B cell (primary cell): Measurements from ENCODE around the gene SIK3. TPM values are rescaled to one million over a fixed set of nuclear protein-coding genes. Genes with fewer than 3 reads are reported as not detected.

Experiments
- ATAC-seq: fragments of 200-7000 bp; cut with Tn5 transposase; one replicate; pipeline ENCODE4 v1.10.0; 2021; ENCODE audit warnings: low read depth, mild to moderate bottlenecking, moderate number of reproducible peaks, moderate library complexity
- CTCF ChIA-PET: fragments of 350-600 bp; sonication (Branson Sonifier 250); formaldehyde crosslinking; loops from one replicate; lab custom pipeline; 2021; ENCODE audit warnings: antibody characterized with exemption, inconsistent platforms; lab: Charles Lee
- POLR2A ChIA-PET: fragments of 350-600 bp; sonication (Branson Sonifier 250); formaldehyde crosslinking; loops from one replicate; lab custom pipeline; 2021; ENCODE audit warnings: antibody characterized with exemption; lab: Charles Lee
- DNase-seq: peaks from one replicate; pipeline ENCODE4 v3.0.0; 2013
- H2AFZ ChIP-seq: 2 replicates; pipeline ENCODE4 v1.6.1; 2012; ENCODE audit warnings: mild to moderate bottlenecking, low read depth, low read length; ENCODE audit not compliant: insufficient read depth, poor library complexity, severe bottlenecking
- H3K27ac ChIP-seq, 2 donors: 1 replicate in 1 of 2; 2 replicates in 1 of 2; pipeline ENCODE4 v1.5.1; 2012 to 2013; ENCODE audit warnings: low read length in 2 of 2, mild to moderate bottlenecking in 2 of 2, moderate library complexity in 1 of 2
- H3K27me3 ChIP-seq, 4 experiments: fragments of 200-600 bp in 1 of 4; sonication (generic) in 1 of 4; replicated peaks in 1 of 4; 1 replicate in 2 of 4; 2 replicates in 2 of 4; pipeline versions ENCODE4 v1.6.1 to v1.7.0; 2013 to 2016; ENCODE audit warnings: low read length in 3 of 4, mild to moderate bottlenecking in 2 of 4, mixed read lengths in 1 of 4, moderate library complexity in 1 of 4; ENCODE audit not compliant: insufficient read depth in 4 of 4, control insufficient read depth in 3 of 4; ENCODE audit errors: control extremely low read depth in 1 of 4
- H3K36me3 ChIP-seq, 2 experiments: replicated peaks in 1 of 2; 1 replicate in 1 of 2; 2 replicates in 1 of 2; pipeline versions ENCODE4 v1.6.1 to v1.7.1; 2013; ENCODE audit warnings: low read length in 1 of 2; ENCODE audit not compliant: insufficient read depth in 2 of 2, control insufficient read depth in 1 of 2; ENCODE audit errors: control extremely low read depth in 1 of 2, extremely low read depth in 1 of 2
- H3K4me1 ChIP-seq, 2 donors: fragments of 200-600 bp in 1 of 2; sonication (generic) in 1 of 2; 1 replicate in 1 of 2; 2 replicates in 1 of 2; pipeline versions ENCODE4 v1.5.1 to v1.6.1; 2013 to 2017; ENCODE audit warnings: low read length in 2 of 2; ENCODE audit not compliant: control insufficient read depth in 2 of 2, insufficient read depth in 2 of 2
- H3K4me2 ChIP-seq: replicated peaks from 2 replicates; pipeline ENCODE3; 2012; ENCODE audit warnings: mild to moderate bottlenecking, low read depth, low read length; ENCODE audit not compliant: poor library complexity, severe bottlenecking
- H3K4me3 ChIP-seq, 5 experiments: fragments of 200-600 bp in 1 of 5; sonication (generic) in 1 of 5; 1 replicate in 3 of 5; 2 replicates in 2 of 5; pipeline versions ENCODE4 v1.5.1 to v1.7.0; 2011 to 2016; ENCODE audit warnings: low read length in 4 of 5, mild to moderate bottlenecking in 4 of 5, low read depth in 2 of 5, control low read depth in 1 of 5, moderate library complexity in 1 of 5; ENCODE audit not compliant: insufficient read depth in 1 of 5; ENCODE audit errors: control extremely low read depth in 1 of 5, extremely low read depth in 1 of 5
- H3K79me2 ChIP-seq: fragments of 200-600 bp; sonication (generic); one replicate; pipeline ENCODE4 v1.6.0; 2016; ENCODE audit warnings: low read length; ENCODE audit not compliant: control insufficient read depth, insufficient read depth
- H3K9ac ChIP-seq: fragments of 200-600 bp; sonication (generic); 2 replicates; pipeline ENCODE4 v1.6.1; 2017; ENCODE audit warnings: mild to moderate bottlenecking, low read length, moderate library complexity
- H3K9me3 ChIP-seq, 3 donors: one replicate each; pipeline versions ENCODE4 v1.6.1 to v1.7.1; 2013; ENCODE audit warnings: low read length in 2 of 3; ENCODE audit not compliant: control insufficient read depth in 2 of 3, insufficient read depth in 1 of 3; ENCODE audit errors: control extremely low read depth in 1 of 3
- H4K20me1 ChIP-seq: 2 replicates; pipeline ENCODE4 v1.6.0; 2012; ENCODE audit warnings: mild to moderate bottlenecking, low read length; ENCODE audit not compliant: insufficient read depth, control insufficient read depth, poor library complexity, severe bottlenecking
- H3K27ac Mint-ChIP-seq: one replicate; pipeline ENCODE4 v1.8.0; 2021; ENCODE audit warnings: mixed read lengths
- H3K27me3 Mint-ChIP-seq: one replicate; pipeline ENCODE4 v1.8.0; 2021; ENCODE audit warnings: mixed read lengths
- H3K4me1 Mint-ChIP-seq: one replicate; pipeline ENCODE4 v1.8.0; 2021; ENCODE audit warnings: mixed read lengths
- H3K4me3 Mint-ChIP-seq: one replicate; pipeline ENCODE4 v1.8.0; 2021; ENCODE audit warnings: mixed read lengths
- H3K9me3 Mint-ChIP-seq: one replicate; pipeline ENCODE4 v1.8.0; 2022; ENCODE audit warnings: mixed read lengths; ENCODE audit not compliant: insufficient read depth
- CTCF ChIP-seq: fragments of 200-600 bp; IDR thresholded peaks from one replicate; pipeline ENCODE4 v1.8.0; 2022; ENCODE audit warnings: antibody characterized with exemption, mild to moderate bottlenecking
- EZH2 ChIP-seq: IDR thresholded peaks from 2 replicates; pipeline ENCODE4 v1.6.1; 2012; ENCODE audit warnings: borderline replicate concordance, low read depth, mild to moderate bottlenecking, moderate library complexity, low read length; ENCODE audit not compliant: insufficient read depth, poor library complexity, severe bottlenecking
- WGBS: methylation state at CpG from one replicate; pipeline ENCODE4 v1.1.5; 2013; ENCODE audit warnings: missing lambda C conversion rate; ENCODE audit not compliant: insufficient coverage; 5-methylcytosine and 5-hydroxymethylcytosine counted together
- intact Hi-C: fragments of 100-400 bp; cut with micrococcal nuclease; formaldehyde crosslinking; loops from one replicate; pipeline ENCODE4 v1.10.0; 2022
- polyA plus RNA-seq: library from polyadenylated mRNA; depleted of rRNA; stranded (reverse); fragments of >200 nt; gene quantifications from 2 replicates; pipeline ENCODE4 v1.2.3, GENCODE V29; 2012
- total RNA-seq, 2 donors: library from RNA; stranded (reverse); fragments of 120-200 nt in 1 of 2; gene quantifications; 1 replicate in 1 of 2; 2 replicates in 1 of 2; pipeline versions ENCODE4 v1.2.3 to v1.2.4, GENCODE V29; 2013 to 2022

SIK3 gene
- total and polyA plus RNA-seq, 2 donors (not counting 1 experiment from before 2014, with no cell fraction given), result 36.5 to 180 TPM

GRCh38 chr11:116935514-116935913 lies 162.7 kb downstream of the SIK3 start:
- Mint-ChIP-seq H3K27me3 (no peaks in the 10 kb centered on the region), H3K9me3 (no peaks in the 10 kb centered on the region), H3K27ac (no peak overlapping the region), H3K4me1 (peaks cover 37% of the 10 kb centered on the region), H3K4me3 (no peak overlapping the region)
- ATAC-seq (no peak), DNase-seq (no peak)
- peaks cover 34 to 38% of the 10 kb centered on the region in 2 donors for H3K4me1 ChIP-seq
- no peak overlapping the region for H3K4me3 ChIP-seq
- H2AFZ ChIP-seq, result no peak overlapping the region
- intact Hi-C loops, result no loop called here
- TF ChIP-seq EZH2, result no peak
- TF ChIP-seq CTCF, result no peak
- H4K20me1 ChIP-seq, result no peaks in the 10 kb centered on the region
- H3K9ac ChIP-seq, result no peak overlapping the region
- H3K79me2 ChIP-seq, result peaks cover 55% of the 10 kb centered on the region
- no CpG with 5 or more reads among the region's 1 CpG for WGBS
- no peak overlapping the region for H3K4me2 ChIP-seq
- no peaks in the 10 kb centered on the region for H3K27me3 ChIP-seq
- H3K9me3 ChIP-seq, result peaks cover 0 to 4% (median 0%) of the 10 kb centered on the region in 3 donors
- H3K36me3 ChIP-seq, result peaks cover 5 to 9% of the 10 kb centered on the region in 2 experiments
- ChIA-PET CTCF (interaction anchor here (1.0 to 2.2 kb wide), 2 partner anchors 11 to 18 kb away, joined by 3 to 4 read pairs; no protein-coding TSS in a partner anchor), POLR2A (no interaction called here)
- peak overlapping the region in 1 of 2 donors; percentile 44 for H3K27ac ChIP-seq

GRCh38 chr11:116935089-116935488 lies 163.1 kb downstream of the SIK3 start:
- H4K20me1 ChIP-seq, result no peaks in the 10 kb centered on the region
- POLR2A ChIA-PET, result no interaction called here
- no peak overlapping the region for H3K4me3 ChIP-seq
- peaks cover 0 to 4% (median 0%) of the 10 kb centered on the region in 3 donors for H3K9me3 ChIP-seq
- TF ChIP-seq CTCF (no peak), EZH2 (no peak)
- H3K4me1 ChIP-seq, result peaks cover 38 to 43% of the 10 kb centered on the region in 2 donors
- H3K4me3 Mint-ChIP-seq, result no peak overlapping the region
- no peak overlapping the region for H3K9ac ChIP-seq
- no peaks in the 10 kb centered on the region for H3K9me3 Mint-ChIP-seq
- H3K27ac ChIP-seq, result no peak overlapping the region
- no peaks in the 10 kb centered on the region for H3K27me3 Mint-ChIP-seq
- no CpG with 5 or more reads among the region's 1 CpG for WGBS
- H3K4me2 ChIP-seq, result no peak overlapping the region
- ATAC-seq (no peak), DNase-seq (no peak)
- no peaks in the 10 kb centered on the region for H3K27me3 ChIP-seq
- peaks cover 5 to 9% of the 10 kb centered on the region in 2 experiments for H3K36me3 ChIP-seq
- peaks cover 41% of the 10 kb centered on the region for H3K4me1 Mint-ChIP-seq
- intact Hi-C loops, result no loop called here
- H3K79me2 ChIP-seq, result peaks cover 58% of the 10 kb centered on the region
- CTCF ChIA-PET, result interaction anchor here (1.0 to 2.2 kb wide), 2 partner anchors 10 to 17 kb away, joined by 3 to 4 read pairs; no protein-coding TSS in a partner anchor
- no peak overlapping the region for H2AFZ ChIP-seq
- H3K27ac Mint-ChIP-seq, result no peak overlapping the region
